Fibroblast of the aortic adventitia (primary cell): ENCODE measurements around the gene GDF2. TPM values are rescaled to one million over a fixed set of nuclear protein-coding genes. Genes with fewer than 3 reads are reported as not detected.

Experiments
- DNase-seq: peaks from one replicate; pipeline ENCODE4 v3.0.0-alpha.2; 2010; ENCODE audit warnings: low read depth
- H3K4me3 ChIP-seq: 2 replicates; pipeline ENCODE4 v1.5.1; 2011; ENCODE audit warnings: low read depth, mild to moderate bottlenecking, control low read depth, low read length, moderate library complexity
- CTCF ChIP-seq: IDR thresholded peaks from 2 replicates; pipeline ENCODE4 v1.5.1; 2011; ENCODE audit warnings: mild to moderate bottlenecking, low read length, control low read depth, inconsistent platforms; ENCODE audit not compliant: insufficient read depth
- total RNA-seq: library from RNA; depleted of rRNA; stranded (reverse); fragments of >200 nt; gene quantifications from 2 replicates; pipeline ENCODE4 v1.2.3, GENCODE V29; 2012; ENCODE audit warnings: low replicate concordance

GDF2 gene
- total RNA-seq, 1 donor, result not detected

GRCh38 chr10:47349516-47349915 lies 27.3 kb downstream of the GDF2 start:
- H3K4me3 ChIP-seq, result no peak overlapping the region
- DNase-seq, result no peak
- no peak for TF ChIP-seq CTCF

- DNase-seq, result no peak
- no peak for TF ChIP-seq CTCF
- no peak overlapping the region for H3K4me3 ChIP-seq
Measured at GRCh38 chr10:47349941-47350371, 27.7 kb downstream of the GDF2 start.

GRCh38 chr10:47350671-47351640 lies 28.7 kb downstream of the GDF2 start:
- no peak for DNase-seq
- H3K4me3 ChIP-seq, result no peak overlapping the region
- no peak for TF ChIP-seq CTCF

GRCh38 chr10:47351899-47352815 lies 29.9 kb downstream of the GDF2 start:
- no peak overlapping the region for H3K4me3 ChIP-seq
- DNase-seq, result no peak
- no peak for TF ChIP-seq CTCF

- H3K4me3 ChIP-seq, result no peak overlapping the region
- no peak for TF ChIP-seq CTCF
- no peak for DNase-seq
Measured at GRCh38 chr10:47353351-47353750, 31.1 kb downstream of the GDF2 start.

GRCh38 chr10:47354165-47354564 lies 31.9 kb downstream of the GDF2 start:
- DNase-seq, result peak; percentile 42
- peak; percentile 43 for TF ChIP-seq CTCF
- no peak overlapping the region for H3K4me3 ChIP-seq
